ENCODE results near the gene FCMR.

- TF ChIP-seq CTCF (IDR thresholded peaks at IDR 0.05; ENCODE audit: low read length) (no peak), EZH2 (IDR thresholded peaks at IDR 0.05; ENCODE audit: borderline replicate concordance, low read length) (no peak)
Observed at GRCh38 chr1:206926286-206926685, 4.5 kb upstream of the FCMR start.

Data from OCI-LY1 (cell line).